Natural killer cell (primary cell): ENCODE data around the gene LHFPL2. TPM values are rescaled to one million over a fixed set of nuclear protein-coding genes. Genes with fewer than 3 reads are reported as not detected.

Source experiments
- ATAC-seq, 3 donors: fragments of 150-1000 bp in 2 of 3; fragments of 200-7000 bp in 1 of 3; cut with Tn5 transposase; 1 replicate in 1 of 3; 2 replicates in 2 of 3; pipeline ENCODE4 v1.10.0; 2021; ENCODE audit warnings: mild to moderate bottlenecking in 2 of 3, moderate library complexity in 2 of 3
- DNase-seq, 2 donors: peaks; one replicate each; pipeline versions ENCODE4 v3.0.0 to v3.0.0-alpha.2; 2013 to 2021; ENCODE audit warnings: mixed read lengths in 1 of 2
- H3K27ac ChIP-seq: one replicate; pipeline ENCODE4 v1.5.1; 2013; ENCODE audit warnings: mild to moderate bottlenecking, low read length
- H3K27me3 ChIP-seq: one replicate; pipeline ENCODE4 v1.6.1; 2013; ENCODE audit warnings: low read length; ENCODE audit not compliant: control insufficient read depth, insufficient read depth
- H3K36me3 ChIP-seq: one replicate; pipeline ENCODE4 v1.6.1; 2013; ENCODE audit warnings: low read length; ENCODE audit not compliant: control insufficient read depth, insufficient read depth
- H3K4me1 ChIP-seq: one replicate; pipeline ENCODE4 v1.6.1; 2013; ENCODE audit warnings: low read length; ENCODE audit not compliant: control insufficient read depth, insufficient read depth
- H3K4me3 ChIP-seq: one replicate; pipeline ENCODE4 v1.5.1; 2013; ENCODE audit warnings: low read length
- H3K9me3 ChIP-seq: one replicate; pipeline ENCODE4 v1.6.1; 2013; ENCODE audit warnings: low read length; ENCODE audit not compliant: control insufficient read depth, insufficient read depth
- H3K27ac Mint-ChIP-seq, 2 donors: one replicate each; pipeline ENCODE4 v1.8.0; 2022; ENCODE audit warnings: mild to moderate bottlenecking in 2 of 2, mixed read lengths in 2 of 2, moderate library complexity in 1 of 2
- H3K27me3 Mint-ChIP-seq, 2 donors: one replicate each; pipeline ENCODE4 v1.8.0; 2022; ENCODE audit warnings: low read depth in 2 of 2, mixed read lengths in 2 of 2
- H3K36me3 Mint-ChIP-seq: one replicate; pipeline ENCODE4 v1.8.0; 2022; ENCODE audit warnings: mixed read lengths
- H3K4me1 Mint-ChIP-seq, 2 donors: one replicate each; pipeline ENCODE4 v1.8.0; 2022; ENCODE audit warnings: mixed read lengths in 2 of 2
- H3K4me3 Mint-ChIP-seq: one replicate; pipeline ENCODE4 v1.8.0; 2022; ENCODE audit warnings: mild to moderate bottlenecking, moderate library complexity, mixed read lengths
- H3K9me3 Mint-ChIP-seq, 2 donors: one replicate each; pipeline ENCODE4 v1.8.0; 2022; ENCODE audit warnings: mixed read lengths in 2 of 2
- CTCF ChIP-seq: fragments of 200-600 bp; IDR thresholded peaks from one replicate; pipeline ENCODE4 v1.8.0; 2022; ENCODE audit warnings: antibody characterized with exemption
- WGBS: methylation state at CpG from one replicate; pipeline ENCODE4 v1.1.7; 2013; ENCODE audit warnings: missing lambda C conversion rate; ENCODE audit not compliant: insufficient coverage; 5-methylcytosine and 5-hydroxymethylcytosine counted together
- intact Hi-C: fragments of 100-400 bp; cut with micrococcal nuclease; formaldehyde crosslinking; loops from one replicate; pipeline ENCODE4 v1.14.2; 2022
- total RNA-seq, 4 donors: library from RNA; stranded (reverse); fragments of 120-200 nt in 1 of 4; gene quantifications; one replicate each; pipeline versions ENCODE4 v1.2.3 to v1.2.4, GENCODE V29; 2013 to 2022

The LHFPL2 gene
- total RNA-seq, 3 donors from 2014 or later (not counting 1 experiment from before 2014, with no cell fraction given): 0.85 to 1.9 (median 1.00) TPM

- no peak for TF ChIP-seq CTCF
Measured at GRCh38 chr5:78562714-78563330, 85.8 kb downstream of the LHFPL2 start.

GRCh38 chr5:78562001-78562400, 86.6 kb downstream of the LHFPL2 start:
- Mint-ChIP-seq H3K4me1 (no peaks in the 10 kb centered on the region), H3K4me3 (no peak overlapping the region), H3K27me3 (peaks cover 6 to 10% of the 10 kb centered on the region in 2 donors), H3K27ac (no peak overlapping the region), H3K36me3 (no peaks in the 10 kb centered on the region), H3K9me3 (no peaks in the 10 kb centered on the region)
- ATAC-seq (no peak), DNase-seq (no peak)
- Histone ChIP-seq H3K4me3 (no peak overlapping the region), H3K9me3 (no peaks in the 10 kb centered on the region), H3K4me1 (no peaks in the 10 kb centered on the region), H3K36me3 (no peaks in the 10 kb centered on the region), H3K27ac (no peak overlapping the region), H3K27me3 (no peaks in the 10 kb centered on the region)
- no peak for TF ChIP-seq CTCF
- intact Hi-C loops: no loop called here
- 98% methylated on average over 3 of the region's 3 CpGs for WGBS

More at GRCh38 chr5:78562714-78563330, 85.8 kb downstream of the LHFPL2 start:
- H3K9me3 ChIP-seq: no peaks in the 10 kb centered on the region
- 88% methylated on average over 3 of the region's 3 CpGs for WGBS
- no peak overlapping the region for H3K4me3 ChIP-seq
- no peak overlapping the region for H3K27ac ChIP-seq
- intact Hi-C loops: no loop called here
- H3K4me1 ChIP-seq: no peaks in the 10 kb centered on the region
- Mint-ChIP-seq H3K4me1 (no peaks in the 10 kb centered on the region), H3K27me3 (peaks cover 6 to 10% of the 10 kb centered on the region in 2 donors), H3K4me3 (no peak overlapping the region), H3K9me3 (no peaks in the 10 kb centered on the region), H3K36me3 (no peaks in the 10 kb centered on the region), H3K27ac (no peak overlapping the region)
- DNase-seq (no peak), ATAC-seq (no peak)
- H3K36me3 ChIP-seq: no peaks in the 10 kb centered on the region
- H3K27me3 ChIP-seq: no peaks in the 10 kb centered on the region

- no peak for DNase-seq
- no peak overlapping the region for H3K4me3 ChIP-seq
- ATAC-seq: no peak
- H3K36me3 ChIP-seq: no peaks in the 10 kb centered on the region
- H3K27me3 Mint-ChIP-seq: peaks cover 6 to 10% of the 10 kb centered on the region in 2 donors
- TF ChIP-seq CTCF: no peak
- no peak overlapping the region for H3K27ac Mint-ChIP-seq
- H3K36me3 Mint-ChIP-seq: no peaks in the 10 kb centered on the region
- H3K27ac ChIP-seq: no peak overlapping the region
- H3K9me3 ChIP-seq: no peaks in the 10 kb centered on the region
- H3K9me3 Mint-ChIP-seq: no peaks in the 10 kb centered on the region
- intact Hi-C loops: no loop called here
- WGBS: 94% methylated on average over 11 of the region's 12 CpGs
- no peaks in the 10 kb centered on the region for H3K4me1 Mint-ChIP-seq
- no peak overlapping the region for H3K4me3 Mint-ChIP-seq
- no peaks in the 10 kb centered on the region for H3K27me3 ChIP-seq
- H3K4me1 ChIP-seq: no peaks in the 10 kb centered on the region
Measured at GRCh38 chr5:78561261-78561660, 87.3 kb downstream of the LHFPL2 start.
